ENCODE data around the gene CDH23.

Gene CDH23

DNA sequence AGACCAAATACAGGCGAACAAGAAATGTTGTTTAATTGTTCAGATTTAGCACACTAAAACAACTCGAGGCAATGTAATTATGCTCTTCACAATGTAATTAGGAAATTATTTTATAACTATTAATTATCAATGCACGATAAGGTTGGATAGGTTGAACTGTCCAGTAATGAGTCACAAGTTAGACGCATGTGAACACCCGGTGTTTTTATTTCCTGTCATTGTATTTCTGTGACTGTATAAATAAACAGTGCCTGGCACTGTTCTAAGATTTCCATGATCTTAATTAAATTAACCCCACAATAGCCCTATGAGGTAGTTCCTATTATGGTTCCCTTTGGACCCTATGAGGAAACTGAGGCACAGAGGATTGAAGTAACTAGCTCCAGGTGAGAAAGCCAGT lies 296.7 kb downstream of the CDH23 start:
- no peak overlapping the region for H3K27ac ChIP-seq (ENCODE audit: low read depth, low read length)
- H3K36me3 ChIP-seq (ENCODE audit: control insufficient read depth in 1 of 2, insufficient read depth in 2 of 2, low read length in 2 of 2), result no peaks in the 10 kb centered on the region
- peaks cover 35 to 45% of the 10 kb centered on the region in 2 donors for H3K4me1 ChIP-seq (ENCODE audit: control insufficient read depth in 1 of 2, insufficient read depth in 2 of 2, low read length in 2 of 2)
- H3K9me3 ChIP-seq (ENCODE audit: control insufficient read depth in 1 of 2, low read length in 2 of 2), result no peaks in the 10 kb centered on the region
- H3K27me3 ChIP-seq (ENCODE audit: control insufficient read depth in 1 of 2, insufficient read depth in 2 of 2, low read length in 2 of 2), result no peaks in the 10 kb centered on the region
- H3K4me3 ChIP-seq (ENCODE audit: low read depth in 1 of 2, low read length in 2 of 2), result no peak overlapping the region
- H3K9ac ChIP-seq (ENCODE audit: low read depth in 1 of 2, low read length in 2 of 2), result no peak overlapping the region

DNA sequence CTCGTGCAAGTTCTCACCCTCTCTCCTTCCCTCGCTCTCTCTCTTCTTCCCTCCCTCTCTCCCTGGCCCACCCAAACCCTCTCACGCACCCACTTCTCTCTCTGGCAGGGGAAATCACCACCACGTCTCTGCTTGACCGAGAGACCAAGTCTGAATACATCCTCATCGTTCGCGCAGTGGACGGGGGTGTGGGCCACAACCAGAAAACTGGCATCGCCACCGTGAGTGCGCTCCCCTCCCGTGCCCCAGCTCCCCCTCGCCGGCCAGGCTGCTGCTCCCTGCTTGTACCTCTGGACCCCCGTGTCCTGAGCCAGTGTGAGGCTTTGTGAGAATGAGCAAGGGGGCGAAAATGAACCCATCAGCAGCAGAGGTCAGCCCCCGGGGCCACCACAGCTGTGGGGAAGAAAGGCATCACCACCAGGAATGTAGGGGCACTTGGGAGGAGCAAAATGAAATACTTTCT lies 297.4 kb downstream of the CDH23 start:
- Histone ChIP-seq H3K9ac (ENCODE audit: low read depth in 1 of 2, low read length in 2 of 2) (no peak overlapping the region), H3K27ac (ENCODE audit: low read depth, low read length) (no peak overlapping the region), H3K36me3 (ENCODE audit: control insufficient read depth in 1 of 2, insufficient read depth in 2 of 2, low read length in 2 of 2) (no peaks in the 10 kb centered on the region), H3K9me3 (ENCODE audit: control insufficient read depth in 1 of 2, low read length in 2 of 2) (no peaks in the 10 kb centered on the region), H3K27me3 (ENCODE audit: control insufficient read depth in 1 of 2, insufficient read depth in 2 of 2, low read length in 2 of 2) (no peaks in the 10 kb centered on the region), H3K4me1 (ENCODE audit: control insufficient read depth in 1 of 2, insufficient read depth in 2 of 2, low read length in 2 of 2) (peaks cover 35 to 45% of the 10 kb centered on the region in 2 donors), H3K4me3 (ENCODE audit: low read depth in 1 of 2, low read length in 2 of 2) (peak overlapping the region in 1 of 2 donors; percentile 6)

DNA sequence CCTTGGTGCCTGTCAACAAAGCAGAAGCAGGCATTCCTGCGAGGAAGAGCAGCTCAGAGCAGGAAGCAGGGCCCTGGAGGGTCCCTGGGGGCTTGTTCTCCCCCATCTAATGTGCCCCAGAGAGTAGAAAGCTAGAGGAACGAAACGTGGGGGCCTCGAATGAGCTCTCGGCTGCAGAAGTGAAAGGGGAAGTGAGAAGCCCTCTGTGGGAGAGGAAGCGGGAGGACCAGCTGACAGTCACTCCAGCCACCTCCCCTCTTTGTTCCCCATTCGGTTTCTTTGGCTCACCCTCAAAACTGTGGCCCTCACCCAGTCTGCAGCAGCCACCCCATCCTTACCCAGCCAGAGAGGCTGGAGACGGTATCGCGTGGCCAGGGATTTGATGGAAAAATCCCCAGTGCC lies 297.8 kb downstream of the CDH23 start:
- peaks cover 35 to 45% of the 10 kb centered on the region in 2 donors for H3K4me1 ChIP-seq (ENCODE audit: control insufficient read depth in 1 of 2, insufficient read depth in 2 of 2, low read length in 2 of 2)
- no peaks in the 10 kb centered on the region for H3K9me3 ChIP-seq (ENCODE audit: control insufficient read depth in 1 of 2, low read length in 2 of 2)
- H3K9ac ChIP-seq (ENCODE audit: low read depth in 1 of 2, low read length in 2 of 2), result peak overlapping the region in 1 of 2 donors; percentile 23
- no peaks in the 10 kb centered on the region for H3K36me3 ChIP-seq (ENCODE audit: control insufficient read depth in 1 of 2, insufficient read depth in 2 of 2, low read length in 2 of 2)
- H3K27me3 ChIP-seq (ENCODE audit: control insufficient read depth in 1 of 2, insufficient read depth in 2 of 2, low read length in 2 of 2), result no peaks in the 10 kb centered on the region
- peak overlapping the region; percentile 11 for H3K27ac ChIP-seq (ENCODE audit: low read depth, low read length)
- H3K4me3 ChIP-seq (ENCODE audit: low read depth in 1 of 2, low read length in 2 of 2), result peak overlapping the region in 1 of 2 donors; percentile 6

DNA sequence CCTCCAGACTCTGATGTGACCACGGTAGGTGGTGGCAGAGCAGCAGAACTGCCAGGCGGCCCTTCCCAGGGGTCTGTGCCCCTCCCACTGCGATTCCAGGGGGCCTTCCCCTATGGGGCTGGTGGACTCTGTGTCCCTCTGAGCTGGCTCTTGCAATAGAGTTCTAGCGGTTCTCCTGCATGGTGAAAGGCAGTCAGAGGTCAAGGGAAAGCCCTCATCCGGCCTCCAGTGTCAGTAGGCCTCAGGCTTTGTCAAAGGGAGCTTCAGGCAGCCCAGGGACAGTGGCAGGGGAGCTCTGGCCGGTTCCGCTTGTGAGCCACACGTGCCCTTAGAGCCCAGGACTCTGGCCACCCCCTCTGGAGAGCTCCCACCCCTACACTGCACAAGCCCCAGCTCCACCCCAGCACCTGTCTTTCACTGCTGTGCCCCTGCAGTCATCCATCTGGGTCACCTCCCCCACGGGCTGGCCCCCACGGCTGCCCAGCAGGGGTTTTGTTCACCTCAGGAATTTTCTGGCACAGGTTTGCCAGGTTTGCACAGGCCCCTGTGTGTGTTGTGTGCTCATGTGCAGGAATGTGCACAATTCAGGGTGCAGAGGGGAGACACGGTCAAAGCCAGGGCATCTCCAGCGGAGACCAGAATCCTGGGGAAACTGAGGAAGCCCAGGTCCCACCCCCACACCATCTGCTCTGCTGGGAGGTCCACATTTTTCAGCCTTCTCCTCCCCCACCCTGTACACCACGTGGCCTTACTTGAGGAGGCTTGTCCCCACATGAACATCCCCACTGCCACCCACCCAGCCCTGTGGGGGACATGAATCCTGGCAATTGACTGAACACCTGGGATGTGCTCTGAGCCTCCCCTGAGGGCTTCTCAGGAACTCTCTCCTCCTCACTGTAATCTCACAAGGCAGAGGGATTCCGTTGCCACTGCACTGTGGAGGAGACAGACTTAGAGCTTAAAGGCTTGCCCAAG lies 299.1 kb downstream of the CDH23 start:
- Histone ChIP-seq H3K27ac (ENCODE audit: low read depth, low read length) (no peak overlapping the region), H3K36me3 (ENCODE audit: control insufficient read depth in 1 of 2, insufficient read depth in 2 of 2, low read length in 2 of 2) (no peaks in the 10 kb centered on the region)

DNA sequence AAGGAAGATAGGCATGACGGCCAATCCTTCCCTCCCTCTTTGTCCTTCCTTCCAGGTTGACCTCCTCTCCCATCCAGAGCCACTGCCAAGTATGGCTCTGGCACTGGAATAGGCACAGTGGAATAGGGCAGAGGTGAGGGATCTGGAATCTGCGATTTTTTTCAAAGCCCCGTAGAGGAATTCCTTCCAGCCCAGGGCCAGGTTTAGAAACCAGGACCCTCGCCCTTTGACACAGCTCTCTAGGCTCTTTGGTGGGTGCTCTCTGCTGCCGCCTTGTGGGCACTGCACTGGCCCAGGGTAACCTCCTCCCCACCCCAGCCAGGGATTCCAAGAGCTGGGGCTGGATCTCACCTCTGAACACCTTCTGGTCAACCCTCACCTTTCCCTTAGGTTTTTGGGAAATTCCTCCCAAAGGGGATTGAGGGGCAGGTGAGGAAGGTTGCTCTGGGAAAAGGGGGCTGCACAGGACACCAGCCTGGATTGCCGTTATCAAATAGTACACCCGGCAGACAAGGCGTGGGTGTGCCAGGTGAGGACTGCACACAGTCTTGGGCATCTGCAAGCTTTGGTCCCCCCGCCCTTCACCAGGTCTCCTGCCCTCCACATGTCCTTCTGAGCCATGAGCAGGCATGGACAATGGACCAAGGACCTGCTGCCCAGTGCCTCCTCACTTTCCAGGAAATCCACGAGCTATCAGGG lies 300.1 kb downstream of the CDH23 start:
- Histone ChIP-seq H3K36me3 (ENCODE audit: control insufficient read depth in 1 of 2, insufficient read depth in 2 of 2, low read length in 2 of 2) (no peaks in the 10 kb centered on the region), H3K27ac (ENCODE audit: low read depth, low read length) (no peak overlapping the region), H3K27me3 (ENCODE audit: control insufficient read depth in 1 of 2, insufficient read depth in 2 of 2, low read length in 2 of 2) (no peaks in the 10 kb centered on the region), H3K9ac (ENCODE audit: low read depth in 1 of 2, low read length in 2 of 2) (no peak overlapping the region), H3K4me1 (ENCODE audit: control insufficient read depth in 1 of 2, insufficient read depth in 2 of 2, low read length in 2 of 2) (peaks cover 35 to 45% of the 10 kb centered on the region in 2 donors), H3K9me3 (ENCODE audit: control insufficient read depth in 1 of 2, low read length in 2 of 2) (no peaks in the 10 kb centered on the region), H3K4me3 (ENCODE audit: low read depth in 1 of 2, low read length in 2 of 2) (no peak overlapping the region)

More for the DNA sequence above, 299.1 kb downstream of the CDH23 start:
- no peak overlapping the region for H3K9ac ChIP-seq (ENCODE audit: low read depth in 1 of 2, low read length in 2 of 2)
- H3K4me3 ChIP-seq (ENCODE audit: low read depth in 1 of 2, low read length in 2 of 2), result no peak overlapping the region
- no peaks in the 10 kb centered on the region for H3K9me3 ChIP-seq (ENCODE audit: control insufficient read depth in 1 of 2, low read length in 2 of 2)
- H3K4me1 ChIP-seq (ENCODE audit: control insufficient read depth in 1 of 2, insufficient read depth in 2 of 2, low read length in 2 of 2), result peaks cover 35 to 45% of the 10 kb centered on the region in 2 donors
- no peaks in the 10 kb centered on the region for H3K27me3 ChIP-seq (ENCODE audit: control insufficient read depth in 1 of 2, insufficient read depth in 2 of 2, low read length in 2 of 2)

DNA sequence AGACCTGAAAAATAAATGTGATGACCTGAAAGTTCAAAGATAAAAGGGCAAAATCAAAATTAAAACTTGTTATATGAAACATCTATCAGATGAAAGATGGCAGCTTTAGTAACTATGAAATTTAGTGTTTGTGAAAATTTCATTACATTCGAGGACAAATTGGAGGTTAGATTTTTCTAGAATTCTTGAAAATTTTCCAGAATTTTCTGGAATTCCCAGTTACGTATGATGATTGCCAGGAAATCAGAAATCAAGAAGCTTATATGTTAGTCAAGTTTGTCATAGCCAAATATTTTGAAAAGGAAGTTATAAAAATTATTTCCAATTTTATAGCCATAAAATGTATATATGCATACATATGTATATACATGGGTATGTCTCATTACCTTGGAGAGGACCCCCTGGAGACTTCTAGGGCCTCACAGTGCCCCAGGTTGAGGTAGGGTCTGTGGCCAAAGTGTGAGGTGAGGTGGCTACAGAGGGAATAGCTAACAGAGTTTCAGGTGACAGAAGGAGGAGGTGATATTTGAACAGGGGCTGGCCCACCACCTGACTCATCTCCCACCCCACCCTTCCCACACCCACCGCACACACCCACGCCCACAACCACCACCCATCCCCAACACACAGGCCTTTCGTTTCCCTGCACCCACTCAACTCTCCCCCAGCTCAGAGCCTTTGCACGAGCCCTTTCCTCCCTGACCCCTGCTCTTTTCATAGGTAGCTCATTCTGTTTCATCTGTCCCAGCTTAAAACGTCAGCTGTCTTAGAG lies 301.4 kb downstream of the CDH23 start:
- no peaks in the 10 kb centered on the region for H3K9me3 ChIP-seq (ENCODE audit: control insufficient read depth in 1 of 2, low read length in 2 of 2)
- no peak overlapping the region for H3K4me3 ChIP-seq (ENCODE audit: low read depth in 1 of 2, low read length in 2 of 2)
- no peaks in the 10 kb centered on the region for H3K36me3 ChIP-seq (ENCODE audit: control insufficient read depth in 1 of 2, insufficient read depth in 2 of 2, low read length in 2 of 2)
- no peaks in the 10 kb centered on the region for H3K27me3 ChIP-seq (ENCODE audit: control insufficient read depth in 1 of 2, insufficient read depth in 2 of 2, low read length in 2 of 2)
- H3K4me1 ChIP-seq (ENCODE audit: control insufficient read depth in 1 of 2, insufficient read depth in 2 of 2, low read length in 2 of 2), result peaks cover 29 to 38% of the 10 kb centered on the region in 2 donors
- no peak overlapping the region for H3K9ac ChIP-seq (ENCODE audit: low read depth in 1 of 2, low read length in 2 of 2)
- H3K27ac ChIP-seq (ENCODE audit: low read depth, low read length), result no peak overlapping the region

DNA sequence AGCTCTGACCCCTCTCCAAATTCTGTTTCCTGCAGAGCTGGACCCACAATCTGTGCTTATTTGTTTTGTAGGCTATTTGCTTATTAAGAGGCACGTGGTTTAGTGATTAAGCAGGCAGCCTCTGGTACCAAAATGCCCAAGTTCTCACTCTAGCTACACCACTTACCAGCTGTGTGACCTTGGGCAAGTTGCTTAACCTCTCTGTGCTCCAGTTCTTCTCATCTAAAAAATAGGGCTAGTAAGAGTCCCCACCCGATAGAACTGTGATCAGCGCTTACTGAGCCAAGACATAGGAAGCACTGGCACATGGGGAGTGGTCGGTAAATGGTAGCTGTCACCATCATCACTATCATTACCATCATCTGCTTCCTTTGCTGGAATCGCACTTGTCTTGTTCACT lies 302.0 kb downstream of the CDH23 start:
- no peak overlapping the region for H3K4me3 ChIP-seq (ENCODE audit: low read depth in 1 of 2, low read length in 2 of 2)
- no peaks in the 10 kb centered on the region for H3K9me3 ChIP-seq (ENCODE audit: control insufficient read depth in 1 of 2, low read length in 2 of 2)
- no peak overlapping the region for H3K27ac ChIP-seq (ENCODE audit: low read depth, low read length)
- peaks cover 24 to 34% of the 10 kb centered on the region in 2 donors for H3K4me1 ChIP-seq (ENCODE audit: control insufficient read depth in 1 of 2, insufficient read depth in 2 of 2, low read length in 2 of 2)
- no peak overlapping the region for H3K9ac ChIP-seq (ENCODE audit: low read depth in 1 of 2, low read length in 2 of 2)
- H3K36me3 ChIP-seq (ENCODE audit: control insufficient read depth in 1 of 2, insufficient read depth in 2 of 2, low read length in 2 of 2), result no peaks in the 10 kb centered on the region
- H3K27me3 ChIP-seq (ENCODE audit: control insufficient read depth in 1 of 2, insufficient read depth in 2 of 2, low read length in 2 of 2), result no peaks in the 10 kb centered on the region

DNA sequence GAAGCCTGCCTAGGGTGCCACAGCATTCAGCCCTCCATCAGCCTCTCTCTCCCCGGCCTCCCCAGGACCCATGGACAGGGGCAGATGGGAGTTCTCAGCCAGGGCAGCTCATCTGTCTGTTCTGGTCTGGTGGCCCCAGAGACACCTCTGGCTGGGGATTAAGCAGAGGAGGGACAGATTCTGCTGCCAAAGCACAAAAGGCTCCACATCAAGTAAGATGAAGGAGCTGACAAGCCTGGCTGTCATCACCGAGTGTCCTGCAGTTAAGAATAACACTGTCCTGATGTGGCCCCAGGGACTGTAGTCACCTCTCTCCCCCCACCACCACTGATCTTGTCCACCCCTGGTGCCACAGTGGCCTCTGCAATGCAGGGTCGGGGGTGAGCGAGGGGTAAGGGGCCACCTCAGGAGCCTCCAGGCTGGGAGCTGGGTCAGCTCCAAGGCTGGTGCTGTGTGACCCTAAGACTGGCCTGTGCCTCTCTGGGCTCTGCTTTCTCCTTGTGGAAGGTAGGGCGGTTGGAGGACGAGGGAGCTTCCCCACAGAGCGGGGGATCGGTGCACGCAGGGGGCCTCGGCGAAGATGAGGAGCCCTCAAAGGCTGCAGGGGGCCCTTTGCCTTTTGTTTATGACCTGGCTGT lies 304.1 kb downstream of the CDH23 start:
- Histone ChIP-seq H3K27ac (ENCODE audit: low read depth, low read length) (no peak overlapping the region), H3K9me3 (ENCODE audit: control insufficient read depth in 1 of 2, low read length in 2 of 2) (no peaks in the 10 kb centered on the region), H3K4me3 (ENCODE audit: low read depth in 1 of 2, low read length in 2 of 2) (no peak overlapping the region), H3K27me3 (ENCODE audit: control insufficient read depth in 1 of 2, insufficient read depth in 2 of 2, low read length in 2 of 2) (no peaks in the 10 kb centered on the region), H3K4me1 (ENCODE audit: control insufficient read depth in 1 of 2, insufficient read depth in 2 of 2, low read length in 2 of 2) (peaks cover 10 to 13% of the 10 kb centered on the region in 2 donors), H3K36me3 (ENCODE audit: control insufficient read depth in 1 of 2, insufficient read depth in 2 of 2, low read length in 2 of 2) (no peaks in the 10 kb centered on the region), H3K9ac (ENCODE audit: low read depth in 1 of 2, low read length in 2 of 2) (no peak overlapping the region)

DNA sequence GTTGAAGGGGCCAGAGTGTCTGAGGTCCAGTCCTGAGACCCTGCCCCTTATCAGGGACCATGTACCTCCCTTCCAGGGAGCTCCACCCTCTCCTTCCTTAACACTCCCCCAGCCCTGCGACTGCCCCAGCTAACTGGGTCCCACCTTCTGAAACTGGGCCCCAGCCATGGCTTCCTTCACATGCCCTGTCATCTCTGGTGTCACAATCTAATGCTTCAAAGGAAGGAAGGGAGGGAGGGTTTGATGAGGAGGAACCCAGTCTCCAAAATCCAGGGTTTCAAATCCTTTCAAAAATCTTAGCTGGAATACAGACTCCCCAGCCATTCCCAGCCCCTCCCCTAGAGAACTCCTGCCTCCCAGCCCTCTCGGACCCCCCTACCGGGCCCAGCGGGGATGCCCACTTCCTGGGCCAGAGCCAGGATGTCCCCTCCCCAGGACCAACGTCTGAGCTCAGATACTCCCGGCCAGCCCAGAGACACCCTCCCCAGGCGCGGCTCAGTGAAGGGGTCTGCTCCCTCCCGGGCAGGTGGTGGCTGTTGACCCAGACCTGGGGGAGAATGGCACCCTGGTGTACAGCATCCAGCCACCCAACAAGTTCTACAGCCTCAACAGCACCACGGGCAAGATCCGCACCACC lies 304.9 kb downstream of the CDH23 start:
- Histone ChIP-seq H3K27me3 (ENCODE audit: control insufficient read depth in 1 of 2, insufficient read depth in 2 of 2, low read length in 2 of 2) (no peaks in the 10 kb centered on the region), H3K9me3 (ENCODE audit: control insufficient read depth in 1 of 2, low read length in 2 of 2) (no peaks in the 10 kb centered on the region)

More for the DNA sequence above, 304.9 kb downstream of the CDH23 start:
- H3K27ac ChIP-seq (ENCODE audit: low read depth, low read length), result no peak overlapping the region
- no peak overlapping the region for H3K9ac ChIP-seq (ENCODE audit: low read depth in 1 of 2, low read length in 2 of 2)
- peaks cover 6 to 10% of the 10 kb centered on the region in 2 donors for H3K4me1 ChIP-seq (ENCODE audit: control insufficient read depth in 1 of 2, insufficient read depth in 2 of 2, low read length in 2 of 2)
- H3K4me3 ChIP-seq (ENCODE audit: low read depth in 1 of 2, low read length in 2 of 2), result no peak overlapping the region
- no peaks in the 10 kb centered on the region for H3K36me3 ChIP-seq (ENCODE audit: control insufficient read depth in 1 of 2, insufficient read depth in 2 of 2, low read length in 2 of 2)
